ENCODE data around the gene NSDHL. TPM values are rescaled to one million over a fixed set of nuclear protein-coding genes. Genes with fewer than 3 reads are reported as not detected.

NSDHL gene
- polyA plus RNA-seq, 2 donors = 43.3 to 60.6 TPM

- Histone ChIP-seq H3K27ac (ENCODE audit: low read depth in 2 of 2, low read length in 1 of 2) (peak within 1 kb of the TSS; percentile 92), H3K36me3 (ENCODE audit: control insufficient read depth in 2 of 2, insufficient read depth in 2 of 2, low read length in 1 of 2) (peaks cover 0 to 2% of the 10 kb centered on the region in 2 donors), H3K9me3 (ENCODE audit: control insufficient read depth in 2 of 2, insufficient read depth in 1 of 2, low read depth in 1 of 2, low read length in 1 of 2) (no peaks in the 10 kb centered on the region), H3K4me3 (ENCODE audit: low read depth in 1 of 2, low read length in 2 of 2) (peak within 1 kb of the TSS; percentile 51), H3K4me1 (ENCODE audit: control insufficient read depth in 2 of 2, insufficient read depth in 2 of 2, low read length in 1 of 2) (peaks cover 0 to 29% of the 10 kb centered on the region in 2 donors), H3K27me3 (ENCODE audit: control insufficient read depth in 1 of 2, insufficient read depth in 2 of 2, low read length in 2 of 2) (no peaks in the 10 kb centered on the region)
- 13 to 38% methylated on average over 48 to 64 of the region's 64 CpGs for WGBS, 2 donors
Measured at GRCh38 chrX:152897222-152898131, 66.6 kb downstream of the NSDHL start, which contains the start of gene ZNF185. Gene ZNF185, plus strand, starts transcription at chrX:152898067. Its CDS starts 16,423 bp downstream, at chrX:152914490.

GRCh38 chrX:152898442-152898841 lies 67.6 kb downstream of the NSDHL start:
- no peaks in the 10 kb centered on the region for H3K27me3 ChIP-seq (ENCODE audit: control insufficient read depth in 1 of 2, insufficient read depth in 2 of 2, low read length in 2 of 2)
- peak overlapping the region; percentile 51 for H3K4me3 ChIP-seq (ENCODE audit: low read depth in 1 of 2, low read length in 2 of 2)
- no peaks in the 10 kb centered on the region for H3K9me3 ChIP-seq (ENCODE audit: control insufficient read depth in 2 of 2, insufficient read depth in 1 of 2, low read depth in 1 of 2, low read length in 1 of 2)
- H3K4me1 ChIP-seq (ENCODE audit: control insufficient read depth in 2 of 2, insufficient read depth in 2 of 2, low read length in 1 of 2) = peaks cover 0 to 21% of the 10 kb centered on the region in 2 donors
- peak overlapping the region; percentile 68 to 92 for H3K27ac ChIP-seq (ENCODE audit: low read depth in 2 of 2, low read length in 1 of 2)
- 47 to 72% methylated on average over 10 of the region's 10 CpGs for WGBS, 2 donors
- peaks cover 0 to 2% of the 10 kb centered on the region in 2 donors for H3K36me3 ChIP-seq (ENCODE audit: control insufficient read depth in 2 of 2, insufficient read depth in 2 of 2, low read length in 1 of 2)

- Histone ChIP-seq H3K27me3 (ENCODE audit: control insufficient read depth in 1 of 2, insufficient read depth in 2 of 2, low read length in 2 of 2) (no peaks in the 10 kb centered on the region), H3K27ac (ENCODE audit: low read depth in 2 of 2, low read length in 1 of 2) (peak overlapping the region; percentile 68 to 92), H3K4me3 (ENCODE audit: low read depth in 1 of 2, low read length in 2 of 2) (peak overlapping the region; percentile 51), H3K36me3 (ENCODE audit: control insufficient read depth in 2 of 2, insufficient read depth in 2 of 2, low read length in 1 of 2) (peaks cover 0 to 2% of the 10 kb centered on the region in 2 donors), H3K9me3 (ENCODE audit: control insufficient read depth in 2 of 2, insufficient read depth in 1 of 2, low read depth in 1 of 2, low read length in 1 of 2) (no peaks in the 10 kb centered on the region), H3K4me1 (ENCODE audit: control insufficient read depth in 2 of 2, insufficient read depth in 2 of 2, low read length in 1 of 2) (peaks cover 0 to 15% of the 10 kb centered on the region in 2 donors)
- WGBS, 2 donors = 77 to 80% methylated on average over 16 of the region's 16 CpGs
Measured at GRCh38 chrX:152899111-152899873, 68.4 kb downstream of the NSDHL start.

- peak overlapping the region; percentile 68 to 71 for H3K27ac ChIP-seq (ENCODE audit: low read depth in 2 of 2, low read length in 1 of 2)
- peak overlapping the region; percentile 51 for H3K4me3 ChIP-seq (ENCODE audit: low read depth in 1 of 2, low read length in 2 of 2)
- H3K4me1 ChIP-seq (ENCODE audit: control insufficient read depth in 2 of 2, insufficient read depth in 2 of 2, low read length in 1 of 2) = peaks cover 0 to 10% of the 10 kb centered on the region in 2 donors
- H3K9me3 ChIP-seq (ENCODE audit: control insufficient read depth in 2 of 2, insufficient read depth in 1 of 2, low read depth in 1 of 2, low read length in 1 of 2) = no peaks in the 10 kb centered on the region
- peaks cover 0 to 2% of the 10 kb centered on the region in 2 donors for H3K36me3 ChIP-seq (ENCODE audit: control insufficient read depth in 2 of 2, insufficient read depth in 2 of 2, low read length in 1 of 2)
- no peaks in the 10 kb centered on the region for H3K27me3 ChIP-seq (ENCODE audit: control insufficient read depth in 1 of 2, insufficient read depth in 2 of 2, low read length in 2 of 2)
- WGBS, 2 donors = 64 to 66% methylated on average over 12 of the region's 12 CpGs
Measured at GRCh38 chrX:152899874-152900719, 69.2 kb downstream of the NSDHL start.

GRCh38 chrX:152900937-152901445 lies 70.1 kb downstream of the NSDHL start:
- H3K27me3 ChIP-seq (ENCODE audit: control insufficient read depth in 1 of 2, insufficient read depth in 2 of 2, low read length in 2 of 2) = no peaks in the 10 kb centered on the region
- peak overlapping the region; percentile 51 for H3K4me3 ChIP-seq (ENCODE audit: low read depth in 1 of 2, low read length in 2 of 2)
- H3K9me3 ChIP-seq (ENCODE audit: control insufficient read depth in 2 of 2, insufficient read depth in 1 of 2, low read depth in 1 of 2, low read length in 1 of 2) = no peaks in the 10 kb centered on the region
- WGBS, 2 donors = 79 to 85% methylated on average over 8 of the region's 8 CpGs
- peaks cover 0 to 2% of the 10 kb centered on the region in 2 donors for H3K36me3 ChIP-seq (ENCODE audit: control insufficient read depth in 2 of 2, insufficient read depth in 2 of 2, low read length in 1 of 2)
- H3K27ac ChIP-seq (ENCODE audit: low read depth in 2 of 2, low read length in 1 of 2) = peak overlapping the region in 1 of 2 donors; percentile 71
- H3K4me1 ChIP-seq (ENCODE audit: control insufficient read depth in 2 of 2, insufficient read depth in 2 of 2, low read length in 1 of 2) = peaks cover 0 to 6% of the 10 kb centered on the region in 2 donors

- H3K36me3 ChIP-seq (ENCODE audit: control insufficient read depth in 2 of 2, insufficient read depth in 2 of 2, low read length in 1 of 2) = peaks cover 0 to 4% of the 10 kb centered on the region in 2 donors
- no peaks in the 10 kb centered on the region for H3K9me3 ChIP-seq (ENCODE audit: control insufficient read depth in 2 of 2, insufficient read depth in 1 of 2, low read depth in 1 of 2, low read length in 1 of 2)
- WGBS, 2 donors = 47 to 62% methylated on average over 15 of the region's 15 CpGs
- H3K4me1 ChIP-seq (ENCODE audit: control insufficient read depth in 2 of 2, insufficient read depth in 2 of 2, low read length in 1 of 2) = peaks cover 0 to 7% of the 10 kb centered on the region in 2 donors
- H3K27ac ChIP-seq (ENCODE audit: low read depth in 2 of 2, low read length in 1 of 2) = peak overlapping the region; percentile 8 to 27
- peak overlapping the region; percentile 27 to 28 for H3K4me3 ChIP-seq (ENCODE audit: low read depth in 1 of 2, low read length in 2 of 2)
- H3K27me3 ChIP-seq (ENCODE audit: control insufficient read depth in 1 of 2, insufficient read depth in 2 of 2, low read length in 2 of 2) = no peaks in the 10 kb centered on the region
Measured at GRCh38 chrX:152901816-152902501, 71.1 kb downstream of the NSDHL start.

- Histone ChIP-seq H3K27me3 (ENCODE audit: control insufficient read depth in 1 of 2, insufficient read depth in 2 of 2, low read length in 2 of 2) (no peaks in the 10 kb centered on the region), H3K4me1 (ENCODE audit: control insufficient read depth in 2 of 2, insufficient read depth in 2 of 2, low read length in 1 of 2) (peaks cover 0 to 8% of the 10 kb centered on the region in 2 donors), H3K27ac (ENCODE audit: low read depth in 2 of 2, low read length in 1 of 2) (no peak overlapping the region), H3K4me3 (ENCODE audit: low read depth in 1 of 2, low read length in 2 of 2) (no peak overlapping the region), H3K36me3 (ENCODE audit: control insufficient read depth in 2 of 2, insufficient read depth in 2 of 2, low read length in 1 of 2) (peaks cover 0 to 8% of the 10 kb centered on the region in 2 donors), H3K9me3 (ENCODE audit: control insufficient read depth in 2 of 2, insufficient read depth in 1 of 2, low read depth in 1 of 2, low read length in 1 of 2) (no peaks in the 10 kb centered on the region)
- WGBS, 2 donors = 59 to 74% methylated on average over 4 of the region's 4 CpGs
Measured at GRCh38 chrX:152902502-152902820, 71.6 kb downstream of the NSDHL start.

GRCh38 chrX:152903589-152903988 lies 72.7 kb downstream of the NSDHL start:
- Histone ChIP-seq H3K27ac (ENCODE audit: low read depth in 2 of 2, low read length in 1 of 2) (no peak overlapping the region), H3K36me3 (ENCODE audit: control insufficient read depth in 2 of 2, insufficient read depth in 2 of 2, low read length in 1 of 2) (peaks cover 0 to 12% of the 10 kb centered on the region in 2 donors), H3K9me3 (ENCODE audit: control insufficient read depth in 2 of 2, insufficient read depth in 1 of 2, low read depth in 1 of 2, low read length in 1 of 2) (no peaks in the 10 kb centered on the region), H3K4me3 (ENCODE audit: low read depth in 1 of 2, low read length in 2 of 2) (no peak overlapping the region), H3K4me1 (ENCODE audit: control insufficient read depth in 2 of 2, insufficient read depth in 2 of 2, low read length in 1 of 2) (peaks cover 0 to 8% of the 10 kb centered on the region in 2 donors), H3K27me3 (ENCODE audit: control insufficient read depth in 1 of 2, insufficient read depth in 2 of 2, low read length in 2 of 2) (no peaks in the 10 kb centered on the region)
- WGBS, 2 donors = 70 to 81% methylated on average over 9 of the region's 9 CpGs

Measured in esophagus (tissue), 2 donors.